Duodenal mucosa (tissue), 2 donors: ENCODE data around the gene MEA1.

Source experiments
- H3K27ac ChIP-seq: one replicate; pipeline ENCODE4 v1.7.0; 2013; ENCODE audit warnings: low read depth, low read length
- H3K27me3 ChIP-seq, 2 donors: one replicate each; pipeline ENCODE4 v1.7.0; 2013; ENCODE audit warnings: low read length in 2 of 2, control low read depth in 1 of 2; ENCODE audit not compliant: insufficient read depth in 2 of 2, control insufficient read depth in 1 of 2
- H3K36me3 ChIP-seq, 2 donors: one replicate each; pipeline ENCODE4 v1.7.0; 2013; ENCODE audit warnings: low read length in 2 of 2, control low read depth in 1 of 2; ENCODE audit not compliant: insufficient read depth in 2 of 2, control insufficient read depth in 1 of 2
- H3K4me1 ChIP-seq, 2 donors: one replicate each; pipeline ENCODE4 v1.7.0; 2013; ENCODE audit warnings: low read length in 2 of 2, control low read depth in 1 of 2; ENCODE audit not compliant: insufficient read depth in 2 of 2, control insufficient read depth in 1 of 2
- H3K4me3 ChIP-seq, 2 donors: one replicate each; pipeline ENCODE4 v1.7.0; 2013; ENCODE audit warnings: low read length in 2 of 2, low read depth in 1 of 2
- H3K9ac ChIP-seq, 2 donors: one replicate each; pipeline ENCODE4 v1.7.0; 2013; ENCODE audit warnings: low read length in 2 of 2, low read depth in 1 of 2
- H3K9me3 ChIP-seq, 2 donors: one replicate each; pipeline ENCODE4 v1.7.0; 2013; ENCODE audit warnings: low read length in 2 of 2, control low read depth in 1 of 2; ENCODE audit not compliant: control insufficient read depth in 1 of 2

MEA1 gene

DNA sequence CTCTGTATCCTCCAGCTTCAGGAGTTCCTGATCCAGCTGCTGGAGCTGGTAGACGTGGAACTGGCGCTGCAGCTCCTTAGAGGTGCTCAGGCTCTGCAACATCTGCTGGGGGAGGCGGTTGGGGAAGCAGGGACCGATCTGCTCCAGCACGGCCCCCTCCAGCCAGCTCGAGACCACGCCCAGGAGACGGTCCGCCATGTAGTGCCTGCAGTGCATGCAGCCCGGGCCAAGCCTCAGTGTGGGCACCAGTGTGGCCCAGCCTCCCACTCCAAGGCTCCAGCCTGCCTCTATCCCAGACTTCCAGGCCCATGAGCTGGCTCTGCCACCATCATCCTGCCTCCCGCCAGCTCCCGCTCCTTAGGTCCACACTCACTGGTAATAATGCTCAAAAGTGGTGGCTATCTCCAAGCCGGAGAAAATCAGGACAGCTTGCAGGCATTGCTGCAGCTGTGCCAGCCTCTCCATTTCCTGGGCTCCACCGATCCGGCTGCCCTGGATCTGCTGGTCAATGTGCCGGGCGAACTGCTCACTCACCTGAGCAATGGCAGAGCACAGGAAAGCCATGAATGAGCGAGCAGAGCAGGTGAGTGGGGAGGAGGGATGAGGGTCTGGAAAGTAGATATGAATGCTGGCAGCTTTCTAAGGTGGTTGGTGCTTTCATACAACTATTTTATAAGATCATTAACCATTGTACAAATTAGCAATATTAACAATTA, 27.0 kb upstream of the MEA1 start:
- peaks cover 46 to 66% of the 10 kb centered on the region in 2 donors for H3K36me3 ChIP-seq

DNA sequence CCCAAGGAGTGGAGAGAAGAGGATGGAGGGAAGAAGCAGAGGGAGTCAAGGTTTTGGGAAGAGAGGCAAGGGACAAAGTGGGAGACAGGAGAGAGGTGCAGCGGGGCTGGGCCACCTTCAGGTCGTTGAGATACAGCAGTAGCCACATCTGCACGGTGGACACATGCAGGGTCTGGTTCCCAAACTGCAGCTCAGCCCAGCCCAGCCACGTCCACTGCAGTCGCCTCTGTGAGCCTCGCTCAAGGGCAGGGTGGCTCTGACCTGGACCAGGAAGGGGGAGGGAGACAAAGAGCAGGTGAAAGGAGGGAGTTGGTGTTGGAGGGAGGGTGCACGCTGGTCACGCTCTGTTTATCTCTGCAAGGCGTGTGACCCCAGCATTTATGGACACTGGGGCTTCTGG, 25.0 kb upstream of the MEA1 start:
- H3K9me3 ChIP-seq: no peaks in the 10 kb centered on the region
- H3K4me1 ChIP-seq: no peaks in the 10 kb centered on the region
- H3K27ac ChIP-seq: no peak overlapping the region
- no peaks in the 10 kb centered on the region for H3K27me3 ChIP-seq
- no peak overlapping the region for H3K9ac ChIP-seq
- H3K4me3 ChIP-seq: no peak overlapping the region
- H3K36me3 ChIP-seq: peaks cover 50 to 67% of the 10 kb centered on the region in 2 donors

More for the DNA sequence above, 27.0 kb upstream of the MEA1 start:
- no peak overlapping the region for H3K9ac ChIP-seq
- H3K4me3 ChIP-seq: no peak overlapping the region
- no peaks in the 10 kb centered on the region for H3K4me1 ChIP-seq
- H3K27ac ChIP-seq: no peak overlapping the region
- no peaks in the 10 kb centered on the region for H3K27me3 ChIP-seq
- H3K9me3 ChIP-seq: no peaks in the 10 kb centered on the region

DNA sequence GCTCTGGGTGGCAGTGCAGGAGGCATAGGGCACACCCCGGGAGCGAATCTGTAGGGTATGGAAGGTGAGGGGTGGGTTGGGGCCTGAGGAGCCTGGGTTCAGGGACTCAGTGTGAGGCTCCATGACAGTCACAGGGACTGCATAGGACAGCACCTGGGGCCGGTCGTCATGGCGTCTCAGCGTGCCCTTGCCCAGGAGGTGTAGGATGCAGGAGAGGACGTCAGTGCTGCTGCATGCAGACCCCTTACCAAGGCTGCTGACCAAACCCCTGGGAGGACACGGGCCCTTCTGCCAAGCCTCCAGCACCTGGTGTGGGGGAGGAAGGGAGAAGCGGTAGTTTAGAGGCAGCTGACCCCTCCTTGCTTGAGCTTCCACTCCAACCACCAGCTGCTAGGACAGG, 24.0 kb upstream of the MEA1 start:
- Histone ChIP-seq H3K4me1 (no peaks in the 10 kb centered on the region), H3K9ac (no peak overlapping the region), H3K4me3 (no peak overlapping the region), H3K36me3 (peaks cover 42 to 66% of the 10 kb centered on the region in 2 donors), H3K9me3 (no peaks in the 10 kb centered on the region), H3K27me3 (no peaks in the 10 kb centered on the region), H3K27ac (no peak overlapping the region)

DNA sequence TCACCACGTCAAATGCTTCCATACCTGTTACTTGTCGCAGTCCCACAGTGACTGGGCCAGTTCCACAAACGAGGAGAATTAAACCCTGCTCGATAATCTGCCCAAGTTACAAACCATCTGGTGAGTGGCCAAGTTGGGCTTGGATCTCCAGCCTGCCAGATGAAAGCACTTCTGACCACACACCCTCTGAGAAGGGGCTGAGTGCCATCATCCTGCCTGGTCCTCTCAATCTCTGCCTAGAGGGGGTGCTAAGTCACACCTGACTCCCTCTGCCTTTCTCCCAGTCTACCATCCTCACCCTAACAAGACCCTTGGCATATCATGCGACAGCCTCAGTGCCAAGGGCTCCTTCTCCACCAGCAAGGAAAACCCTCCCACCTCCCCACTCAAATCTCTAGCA, 23.5 kb upstream of the MEA1 start:
- Histone ChIP-seq H3K9ac (no peak overlapping the region), H3K4me1 (no peaks in the 10 kb centered on the region), H3K27ac (no peak overlapping the region), H3K27me3 (no peaks in the 10 kb centered on the region), H3K36me3 (peaks cover 40 to 66% of the 10 kb centered on the region in 2 donors), H3K4me3 (no peak overlapping the region), H3K9me3 (no peaks in the 10 kb centered on the region)

DNA sequence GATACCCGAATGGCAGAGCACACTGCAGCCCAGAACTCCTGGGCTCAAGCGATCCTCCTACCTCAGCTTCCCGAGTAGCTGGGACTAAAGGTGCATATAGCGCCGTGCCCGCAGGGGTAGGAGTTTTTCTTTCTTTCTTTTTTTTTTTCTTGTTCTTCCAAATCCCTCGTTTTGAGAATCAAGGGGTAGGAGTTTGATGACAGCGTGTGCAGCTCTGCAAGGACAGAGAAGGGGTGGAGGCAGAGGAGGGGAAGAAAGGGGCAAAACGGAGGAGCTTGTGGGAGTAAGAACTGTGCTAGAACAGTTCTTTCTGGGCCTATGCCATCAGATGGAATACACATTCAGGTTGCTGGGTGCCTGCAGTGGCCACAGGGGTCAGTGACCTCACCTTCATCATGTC, 23.0 kb upstream of the MEA1 start:
- H3K36me3 ChIP-seq: peaks cover 40 to 67% of the 10 kb centered on the region in 2 donors

DNA sequence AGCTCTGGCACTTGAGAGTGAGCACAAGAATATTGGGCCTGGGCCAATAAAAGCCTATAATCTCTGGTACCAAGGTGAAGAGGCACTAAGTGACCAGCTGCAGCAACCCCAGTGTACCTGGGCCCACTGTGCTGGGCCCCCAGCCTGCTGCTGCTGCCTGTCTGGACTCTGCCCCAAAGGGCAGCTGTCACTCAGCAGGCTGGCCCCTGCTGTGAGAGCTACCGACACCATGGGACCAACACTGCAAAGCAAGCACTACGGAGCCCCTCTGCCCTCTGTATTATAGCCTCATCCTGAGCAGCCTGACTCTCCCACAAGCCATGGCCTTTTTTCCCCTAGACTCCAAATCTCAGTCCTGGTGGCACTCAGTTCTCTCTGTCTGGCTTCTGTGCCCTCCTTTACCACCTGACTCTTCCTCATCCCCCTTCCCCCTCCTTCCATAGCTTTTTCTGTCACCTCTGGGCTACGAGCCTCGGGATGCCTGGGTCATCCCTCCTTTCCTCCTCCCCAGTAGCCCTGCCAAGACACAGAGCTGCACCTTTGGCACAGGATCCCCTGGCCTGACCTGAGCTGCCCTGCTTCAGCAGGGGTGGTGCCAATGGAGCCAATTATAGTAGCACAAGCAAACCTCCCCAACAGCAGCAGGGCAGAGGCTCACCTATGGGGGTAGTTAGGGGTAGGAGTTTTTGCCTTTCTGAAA, 21.9 kb upstream of the MEA1 start:
- H3K27ac ChIP-seq: no peak overlapping the region
- no peaks in the 10 kb centered on the region for H3K4me1 ChIP-seq
- no peaks in the 10 kb centered on the region for H3K27me3 ChIP-seq
- H3K4me3 ChIP-seq: no peak overlapping the region
- peaks cover 36 to 65% of the 10 kb centered on the region in 2 donors for H3K36me3 ChIP-seq
- no peak overlapping the region for H3K9ac ChIP-seq
- no peaks in the 10 kb centered on the region for H3K9me3 ChIP-seq

More for the DNA sequence above, 23.0 kb upstream of the MEA1 start:
- Histone ChIP-seq H3K4me1 (no peaks in the 10 kb centered on the region), H3K4me3 (no peak overlapping the region), H3K27ac (no peak overlapping the region), H3K9me3 (no peaks in the 10 kb centered on the region), H3K27me3 (no peaks in the 10 kb centered on the region), H3K9ac (no peak overlapping the region)

DNA sequence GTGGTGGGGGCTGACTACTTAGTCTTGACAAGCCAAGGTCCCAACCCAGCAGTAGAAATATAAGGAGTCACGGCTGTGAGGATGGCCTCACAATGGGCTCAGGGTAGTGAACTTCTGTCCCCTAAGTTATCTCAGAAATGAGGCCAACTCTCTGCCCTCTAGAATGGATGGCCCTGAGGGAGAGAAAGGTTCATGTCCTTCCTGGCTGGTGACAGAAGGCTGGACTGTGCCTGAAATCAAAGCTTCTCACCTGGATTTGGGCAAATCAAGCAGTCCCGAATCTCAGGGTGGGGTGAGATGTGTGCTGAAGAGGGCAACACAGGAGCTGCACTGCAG, 20.4 kb upstream of the MEA1 start:
- H3K4me1 ChIP-seq: no peaks in the 10 kb centered on the region
- no peak overlapping the region for H3K27ac ChIP-seq
- H3K36me3 ChIP-seq: peaks cover 39 to 64% of the 10 kb centered on the region in 2 donors
- no peak overlapping the region for H3K9ac ChIP-seq
- H3K9me3 ChIP-seq: no peaks in the 10 kb centered on the region
- H3K4me3 ChIP-seq: no peak overlapping the region
- H3K27me3 ChIP-seq: no peaks in the 10 kb centered on the region

DNA sequence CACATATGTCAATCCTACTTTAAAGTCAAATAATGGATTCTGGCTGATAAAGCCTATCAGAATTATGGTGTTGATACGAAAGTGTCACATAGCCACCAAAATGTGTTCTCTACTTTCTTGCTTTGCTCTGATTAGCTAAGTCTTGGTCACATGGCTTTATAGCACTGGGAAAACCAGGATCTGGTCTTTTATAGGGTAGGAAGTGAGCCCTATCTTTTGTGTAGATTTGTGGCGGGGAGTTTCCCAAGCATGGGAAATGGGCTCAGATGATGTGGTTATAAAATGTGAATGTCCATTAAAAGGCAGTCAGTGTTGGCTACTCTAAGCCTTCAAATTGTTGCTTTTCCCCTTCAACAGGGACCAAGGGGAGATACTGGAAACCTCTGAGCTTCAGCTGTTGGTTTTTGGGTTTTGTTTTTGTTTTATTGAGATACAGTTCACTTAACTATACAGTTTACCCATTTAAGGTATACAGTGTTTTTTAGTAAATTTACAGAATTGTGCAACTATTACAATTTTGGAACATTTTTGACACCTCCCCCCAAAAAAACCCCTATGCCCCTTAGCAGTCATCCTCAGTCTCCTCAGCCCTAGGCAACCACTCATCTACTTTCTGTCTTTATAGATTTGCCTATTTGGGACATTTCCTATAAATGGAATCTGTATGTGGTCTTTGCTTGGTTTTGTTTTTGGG, 19.9 kb upstream of the MEA1 start:
- Histone ChIP-seq H3K4me3 (no peak overlapping the region), H3K4me1 (no peaks in the 10 kb centered on the region), H3K9ac (no peak overlapping the region), H3K27me3 (no peaks in the 10 kb centered on the region), H3K27ac (no peak overlapping the region), H3K36me3 (peaks cover 39 to 64% of the 10 kb centered on the region in 2 donors), H3K9me3 (no peaks in the 10 kb centered on the region)

DNA sequence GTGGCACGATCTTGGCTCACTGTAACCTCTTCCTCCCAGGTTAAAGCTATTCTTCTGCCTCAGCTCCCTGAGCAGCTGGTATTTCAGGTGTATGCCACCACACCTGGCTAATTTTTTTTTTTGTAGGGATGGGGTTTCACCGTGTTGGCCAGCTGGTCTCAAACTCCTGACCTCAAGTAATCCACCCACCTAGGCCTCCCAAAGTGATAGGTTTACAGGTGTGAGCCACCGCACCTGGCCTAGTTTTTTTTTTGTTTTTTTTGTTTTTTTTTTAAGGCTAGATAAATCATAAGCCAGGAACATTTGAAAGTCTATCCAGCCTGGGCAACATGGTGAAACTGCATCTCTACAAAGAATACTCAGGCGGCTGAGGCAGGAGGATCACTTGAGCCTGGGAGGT, 18.6 kb upstream of the MEA1 start:
- H3K4me1 ChIP-seq: no peaks in the 10 kb centered on the region
- no peaks in the 10 kb centered on the region for H3K27me3 ChIP-seq
- H3K4me3 ChIP-seq: no peak overlapping the region
- H3K9ac ChIP-seq: no peak overlapping the region
- H3K36me3 ChIP-seq: peaks cover 34 to 64% of the 10 kb centered on the region in 2 donors
- H3K27ac ChIP-seq: no peak overlapping the region
- no peaks in the 10 kb centered on the region for H3K9me3 ChIP-seq

GRCh38 chr6:43029120-43029519, 15.4 kb upstream of the MEA1 start:
- Histone ChIP-seq H3K27ac (no peak overlapping the region), H3K4me3 (no peak overlapping the region), H3K4me1 (no peaks in the 10 kb centered on the region), H3K27me3 (no peaks in the 10 kb centered on the region), H3K9ac (no peak overlapping the region), H3K9me3 (no peaks in the 10 kb centered on the region), H3K36me3 (peaks cover 33 to 71% of the 10 kb centered on the region in 2 donors)
